B cell (primary cell): ENCODE data around the gene DNAJC6.

Experiments
- CTCF ChIP-seq: fragments of 200-600 bp; IDR thresholded peaks from one replicate; pipeline ENCODE4 v1.8.0; 2022; ENCODE audit warnings: antibody characterized with exemption, mild to moderate bottlenecking
- EZH2 ChIP-seq: IDR thresholded peaks from 2 replicates; pipeline ENCODE4 v1.6.1; 2012; ENCODE audit warnings: borderline replicate concordance, low read depth, mild to moderate bottlenecking, moderate library complexity, low read length; ENCODE audit not compliant: insufficient read depth, poor library complexity, severe bottlenecking

- TF ChIP-seq CTCF: no peak
- TF ChIP-seq EZH2: no peak
Measured at GRCh38 chr1:65260851-65261473, 48.4 kb upstream of the DNAJC6 start.
